SK-N-SH treated with all-trans-retinoic acid at 6 μM for 48 hours (cell line): ENCODE data around the gene ASPN.

Experiments
- PATZ1 ChIP-seq: fragments of 250-450 bp; sonication (Bioruptor Pico); IDR thresholded peaks from 2 replicates; pipeline ENCODE4 v1.8.0; 2020; ENCODE audit warnings: mild to moderate bottlenecking, moderate library complexity, borderline replicate concordance
- RARB ChIP-seq: fragments of 250-450 bp; sonication (Bioruptor Pico); IDR thresholded peaks from 2 replicates; pipeline ENCODE4 v1.8.0; 2021; ENCODE audit warnings: mild to moderate bottlenecking, moderate library complexity
- SNAI2 ChIP-seq: fragments of 250-450 bp; sonication (Bioruptor Pico); IDR thresholded peaks from 2 replicates; pipeline ENCODE4 v1.5.0; 2020; ENCODE audit warnings: mild to moderate bottlenecking, moderate library complexity
- TSHZ2 ChIP-seq: fragments of 250-450 bp; sonication (Bioruptor Pico); IDR thresholded peaks from 2 replicates; pipeline ENCODE4 v1.5.0; 2020; ENCODE audit warnings: mild to moderate bottlenecking, moderate library complexity

GRCh38 chr9:92478783-92479182 is 3.5 kb downstream of the ASPN start:
- TF ChIP-seq SNAI2 (CRISPR knock-in tag) (no peak), RARB (no peak), TSHZ2 (CRISPR knock-in tag) (no peak), PATZ1 (CRISPR knock-in tag) (no peak)
